ENCODE measurements around the gene CT45A9.

- TF ChIP-seq GATA2 (IDR thresholded peaks at IDR 0.05; ENCODE audit: low read depth, low read length) (no peak), GATA3 (IDR thresholded peaks at IDR 0.05; ENCODE audit: low read depth, low read length) (no peak)
Measured at GRCh38 chrX:135914404-135914803, 42.8 kb upstream of the CT45A9 start.
